Measurements from ENCODE around the gene TRIP12. TPM values are rescaled to one million over a fixed set of nuclear protein-coding genes. Genes with fewer than 3 reads are reported as not detected.

TRIP12 gene
- total and polyA plus RNA-seq, 2 of the 8 experiments (the other 6 are each of a cell fraction or from before 2014, with no cell fraction given): 23.1 to 174 TPM

- TF ChIP-seq, protein P1, sequence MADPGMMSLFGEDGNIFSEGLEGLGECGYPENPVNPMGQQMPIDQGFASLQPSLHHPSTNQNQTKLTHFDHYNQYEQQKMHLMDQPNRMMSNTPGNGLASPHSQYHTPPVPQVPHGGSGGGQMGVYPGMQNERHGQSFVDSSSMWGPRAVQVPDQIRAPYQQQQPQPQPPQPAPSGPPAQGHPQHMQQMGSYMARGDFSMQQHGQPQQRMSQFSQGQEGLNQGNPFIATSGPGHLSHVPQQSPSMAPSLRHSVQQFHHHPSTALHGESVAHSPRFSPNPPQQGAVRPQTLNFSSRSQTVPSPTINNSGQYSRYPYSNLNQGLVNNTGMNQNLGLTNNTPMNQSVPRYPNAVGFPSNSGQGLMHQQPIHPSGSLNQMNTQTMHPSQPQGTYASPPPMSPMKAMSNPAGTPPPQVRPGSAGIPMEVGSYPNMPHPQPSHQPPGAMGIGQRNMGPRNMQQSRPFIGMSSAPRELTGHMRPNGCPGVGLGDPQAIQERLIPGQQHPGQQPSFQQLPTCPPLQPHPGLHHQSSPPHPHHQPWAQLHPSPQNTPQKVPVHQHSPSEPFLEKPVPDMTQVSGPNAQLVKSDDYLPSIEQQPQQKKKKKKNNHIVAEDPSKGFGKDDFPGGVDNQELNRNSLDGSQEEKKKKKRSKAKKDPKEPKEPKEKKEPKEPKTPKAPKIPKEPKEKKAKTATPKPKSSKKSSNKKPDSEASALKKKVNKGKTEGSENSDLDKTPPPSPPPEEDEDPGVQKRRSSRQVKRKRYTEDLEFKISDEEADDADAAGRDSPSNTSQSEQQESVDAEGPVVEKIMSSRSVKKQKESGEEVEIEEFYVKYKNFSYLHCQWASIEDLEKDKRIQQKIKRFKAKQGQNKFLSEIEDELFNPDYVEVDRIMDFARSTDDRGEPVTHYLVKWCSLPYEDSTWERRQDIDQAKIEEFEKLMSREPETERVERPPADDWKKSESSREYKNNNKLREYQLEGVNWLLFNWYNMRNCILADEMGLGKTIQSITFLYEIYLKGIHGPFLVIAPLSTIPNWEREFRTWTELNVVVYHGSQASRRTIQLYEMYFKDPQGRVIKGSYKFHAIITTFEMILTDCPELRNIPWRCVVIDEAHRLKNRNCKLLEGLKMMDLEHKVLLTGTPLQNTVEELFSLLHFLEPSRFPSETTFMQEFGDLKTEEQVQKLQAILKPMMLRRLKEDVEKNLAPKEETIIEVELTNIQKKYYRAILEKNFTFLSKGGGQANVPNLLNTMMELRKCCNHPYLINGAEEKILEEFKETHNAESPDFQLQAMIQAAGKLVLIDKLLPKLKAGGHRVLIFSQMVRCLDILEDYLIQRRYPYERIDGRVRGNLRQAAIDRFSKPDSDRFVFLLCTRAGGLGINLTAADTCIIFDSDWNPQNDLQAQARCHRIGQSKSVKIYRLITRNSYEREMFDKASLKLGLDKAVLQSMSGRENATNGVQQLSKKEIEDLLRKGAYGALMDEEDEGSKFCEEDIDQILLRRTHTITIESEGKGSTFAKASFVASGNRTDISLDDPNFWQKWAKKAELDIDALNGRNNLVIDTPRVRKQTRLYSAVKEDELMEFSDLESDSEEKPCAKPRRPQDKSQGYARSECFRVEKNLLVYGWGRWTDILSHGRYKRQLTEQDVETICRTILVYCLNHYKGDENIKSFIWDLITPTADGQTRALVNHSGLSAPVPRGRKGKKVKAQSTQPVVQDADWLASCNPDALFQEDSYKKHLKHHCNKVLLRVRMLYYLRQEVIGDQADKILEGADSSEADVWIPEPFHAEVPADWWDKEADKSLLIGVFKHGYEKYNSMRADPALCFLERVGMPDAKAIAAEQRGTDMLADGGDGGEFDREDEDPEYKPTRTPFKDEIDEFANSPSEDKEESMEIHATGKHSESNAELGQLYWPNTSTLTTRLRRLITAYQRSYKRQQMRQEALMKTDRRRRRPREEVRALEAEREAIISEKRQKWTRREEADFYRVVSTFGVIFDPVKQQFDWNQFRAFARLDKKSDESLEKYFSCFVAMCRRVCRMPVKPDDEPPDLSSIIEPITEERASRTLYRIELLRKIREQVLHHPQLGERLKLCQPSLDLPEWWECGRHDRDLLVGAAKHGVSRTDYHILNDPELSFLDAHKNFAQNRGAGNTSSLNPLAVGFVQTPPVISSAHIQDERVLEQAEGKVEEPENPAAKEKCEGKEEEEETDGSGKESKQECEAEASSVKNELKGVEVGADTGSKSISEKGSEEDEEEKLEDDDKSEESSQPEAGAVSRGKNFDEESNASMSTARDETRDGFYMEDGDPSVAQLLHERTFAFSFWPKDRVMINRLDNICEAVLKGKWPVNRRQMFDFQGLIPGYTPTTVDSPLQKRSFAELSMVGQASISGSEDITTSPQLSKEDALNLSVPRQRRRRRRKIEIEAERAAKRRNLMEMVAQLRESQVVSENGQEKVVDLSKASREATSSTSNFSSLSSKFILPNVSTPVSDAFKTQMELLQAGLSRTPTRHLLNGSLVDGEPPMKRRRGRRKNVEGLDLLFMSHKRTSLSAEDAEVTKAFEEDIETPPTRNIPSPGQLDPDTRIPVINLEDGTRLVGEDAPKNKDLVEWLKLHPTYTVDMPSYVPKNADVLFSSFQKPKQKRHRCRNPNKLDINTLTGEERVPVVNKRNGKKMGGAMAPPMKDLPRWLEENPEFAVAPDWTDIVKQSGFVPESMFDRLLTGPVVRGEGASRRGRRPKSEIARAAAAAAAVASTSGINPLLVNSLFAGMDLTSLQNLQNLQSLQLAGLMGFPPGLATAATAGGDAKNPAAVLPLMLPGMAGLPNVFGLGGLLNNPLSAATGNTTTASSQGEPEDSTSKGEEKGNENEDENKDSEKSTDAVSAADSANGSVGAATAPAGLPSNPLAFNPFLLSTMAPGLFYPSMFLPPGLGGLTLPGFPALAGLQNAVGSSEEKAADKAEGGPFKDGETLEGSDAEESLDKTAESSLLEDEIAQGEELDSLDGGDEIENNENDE (IDR thresholded peaks at IDR 0.05; ENCODE audit: insufficient replicate concordance, low read length): no peak
- TF ChIP-seq TCF12 (IDR thresholded peaks at IDR 0.05; ENCODE audit: low read depth, low read length) (no peak), ZNF274 (IDR thresholded peaks at IDR 0.05; ENCODE audit: borderline replicate concordance, extremely low read depth, low read length) (no peak), CBX5 (IDR thresholded peaks at IDR 0.05; ENCODE audit: low read depth, low read length) (no peak), KDM1A (IDR thresholded peaks at IDR 0.05; ENCODE audit: borderline replicate concordance, low read length) (no peak), POU5F1 (IDR thresholded peaks at IDR 0.05; ENCODE audit: low read depth, low read length) (no peak), EZH2 (IDR thresholded peaks at IDR 0.05; ENCODE audit: low read depth, low read length, severe bottlenecking) (no peak)
Observed at GRCh38 chr2:229947544-229947943, 25.7 kb upstream of the TRIP12 start (continued).
